Panc1 (cell line): ENCODE measurements around the gene CCDC187.

Source experiments
- CTCF ChIP-seq: fragments of 450-650 bp; IDR thresholded peaks from 2 replicates; pipeline ENCODE4 v1.5.1; 2017; ENCODE audit warnings: mild to moderate bottlenecking
- POLR2AphosphoS5 ChIP-seq: IDR thresholded peaks from 2 replicates; pipeline ENCODE4 v1.6.1; 2012; ENCODE audit warnings: mild to moderate bottlenecking, low read depth, low read length, moderate library complexity

DNA sequence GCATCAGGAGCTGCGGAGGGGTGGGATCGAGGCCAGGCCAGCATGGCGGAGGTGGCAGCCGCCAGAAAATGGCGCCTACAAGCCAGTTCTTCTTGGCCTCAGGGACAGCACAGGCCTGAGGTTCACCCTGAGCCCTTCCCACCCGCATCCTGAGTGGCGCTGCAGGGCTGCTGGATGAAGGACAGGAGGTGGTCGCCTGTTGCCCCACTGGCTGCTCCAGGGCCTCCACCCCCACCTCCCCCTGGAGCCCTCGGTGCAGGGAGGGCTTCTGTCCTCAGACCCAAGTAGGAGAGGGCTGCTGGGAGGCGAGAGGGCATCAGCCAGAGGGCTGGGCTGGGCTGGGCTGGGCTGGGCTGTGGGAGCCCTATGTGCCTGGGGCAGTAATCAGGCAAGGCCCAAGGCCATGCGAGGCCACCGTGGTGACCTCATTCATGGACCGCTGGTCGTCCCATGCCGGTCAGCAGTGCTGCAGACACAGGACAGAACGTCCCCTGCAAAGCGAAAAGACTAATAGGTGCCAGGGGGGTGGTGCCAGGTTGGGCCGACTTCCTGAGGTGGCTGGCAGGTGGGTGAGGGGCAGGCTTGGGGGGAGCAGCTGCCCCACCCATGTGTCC, 37.3 kb upstream of the CCDC187 start:
- TF ChIP-seq CTCF = no peak
- no peak for TF ChIP-seq POLR2AphosphoS5
